ENCODE measurements around the gene ZNF385D. TPM values are rescaled to one million over a fixed set of nuclear protein-coding genes. Genes with fewer than 3 reads are reported as not detected.

ZNF385D gene
- total and polyA plus RNA-seq, 2 of the 13 experiments (the other 11 are each of a cell fraction or from before 2014, with no cell fraction given) = not detected

GRCh38 chr3:21673393-21673792 lies 77.6 kb downstream of the ZNF385D start:
- Histone ChIP-seq H2AFZ (ENCODE audit: low read length) (no peak overlapping the region), H3K36me3 (replicated peaks in 1 of 2; ENCODE audit: control insufficient read depth in 1 of 2, insufficient read depth in 2 of 2, low read length in 2 of 2) (no peaks in the 10 kb centered on the region), H3K9ac (ENCODE audit: insufficient read depth, low read depth, low read length) (no peak overlapping the region), H3K4me1 (ENCODE audit: insufficient read depth, low read length) (no peaks in the 10 kb centered on the region), H3K79me2 (ENCODE audit: insufficient read depth, low read length) (no peaks in the 10 kb centered on the region), H3K9me3 (ENCODE audit: low read length) (no peaks in the 10 kb centered on the region), H3K4me3 (replicated peaks in 1 of 3; ENCODE audit: insufficient read depth in 1 of 3, low read depth in 2 of 3, low read length in 3 of 3) (no peak overlapping the region), H3K27me3 (ENCODE audit: control insufficient read depth in 1 of 2, insufficient read depth in 2 of 2, low read length in 2 of 2) (no peaks in the 10 kb centered on the region), H3K27ac (ENCODE audit: extremely low read length, insufficient read depth, low read length) (no peak overlapping the region), H4K20me1 (ENCODE audit: insufficient read depth, low read length) (no peaks in the 10 kb centered on the region), H3K4me2 (ENCODE audit: low read depth, low read length) (no peak overlapping the region)
- BruUV-seq (replicated peaks) = no TSS peak
- DNase-seq (ENCODE audit: low spot score) (no peak), ATAC-seq (no peak), FAIRE-seq (no peak)
- TF ChIP-seq ZNF441 (CRISPR knock-in tag; IDR thresholded peaks at IDR 0.05; ENCODE audit: borderline replicate concordance) = no peak
- ChIA-PET POLR2A (no interaction called here), CTCF (ENCODE audit: low intra/inter-chr PET ratio, low total read pairs) (no interaction called here)
- intact Hi-C loops (cut with micrococcal nuclease; ENCODE audit: unreplicated experiment) (no loop called here), in situ Hi-C loops (cut with HindIII; ENCODE audit: extremely low pct_ligation_motif_present, low pct_unique_long_range_greater_than_20kb) (no loop called here)
- WGBS (ENCODE audit: low lambda C conversion rate) = 5% methylated on average over 3 of the region's 3 CpGs

DNA sequence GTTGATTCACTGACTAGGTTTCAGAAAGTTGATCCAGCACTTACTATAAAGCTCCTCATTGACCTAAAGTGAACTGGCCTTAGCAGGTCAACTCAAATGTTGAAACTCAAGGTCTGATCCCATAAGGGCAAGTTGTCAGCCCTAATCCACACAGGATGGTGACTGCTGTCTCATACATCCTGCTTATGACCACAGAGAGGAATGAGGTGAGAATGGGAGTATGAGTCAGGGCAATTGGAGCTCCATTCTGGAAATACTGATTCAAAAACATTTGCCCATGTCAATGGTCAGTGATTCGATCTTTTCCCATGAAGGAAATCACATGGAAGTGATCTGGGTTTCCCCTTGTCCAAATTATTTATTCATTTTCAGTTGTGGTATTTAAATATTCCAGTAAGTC lies 78.7 kb downstream of the ZNF385D start:
- intact Hi-C loops (cut with micrococcal nuclease; ENCODE audit: unreplicated experiment) (no loop called here), in situ Hi-C loops (cut with HindIII; ENCODE audit: extremely low pct_ligation_motif_present, low pct_unique_long_range_greater_than_20kb) (no loop called here)
- Histone ChIP-seq H3K9me3 (ENCODE audit: low read length) (no peaks in the 10 kb centered on the region), H3K36me3 (replicated peaks in 1 of 2; ENCODE audit: control insufficient read depth in 1 of 2, insufficient read depth in 2 of 2, low read length in 2 of 2) (no peaks in the 10 kb centered on the region), H3K27ac (ENCODE audit: extremely low read length, insufficient read depth, low read length) (no peak overlapping the region), H3K4me1 (ENCODE audit: insufficient read depth, low read length) (no peaks in the 10 kb centered on the region), H3K79me2 (ENCODE audit: insufficient read depth, low read length) (no peaks in the 10 kb centered on the region), H3K27me3 (ENCODE audit: control insufficient read depth in 1 of 2, insufficient read depth in 2 of 2, low read length in 2 of 2) (no peaks in the 10 kb centered on the region), H2AFZ (ENCODE audit: low read length) (no peak overlapping the region), H3K4me3 (replicated peaks in 1 of 3; ENCODE audit: insufficient read depth in 1 of 3, low read depth in 2 of 3, low read length in 3 of 3) (no peak overlapping the region), H3K9ac (ENCODE audit: insufficient read depth, low read depth, low read length) (no peak overlapping the region), H3K4me2 (ENCODE audit: low read depth, low read length) (no peak overlapping the region), H4K20me1 (ENCODE audit: insufficient read depth, low read length) (no peaks in the 10 kb centered on the region)
- ATAC-seq = no peak
- FAIRE-seq = no peak
- ChIA-PET POLR2A (no interaction called here), CTCF (ENCODE audit: low intra/inter-chr PET ratio, low total read pairs) (no interaction called here)
- DNase-seq (ENCODE audit: low spot score) = no peak
- no TSS peak for BruUV-seq (replicated peaks)
- 0% methylated on average over 1 of the region's 1 CpG for WGBS (ENCODE audit: low lambda C conversion rate)
- TF ChIP-seq ZNF574 (CRISPR knock-in tag; IDR thresholded peaks at IDR 0.05) (no peak), NFE2L2 (IDR thresholded peaks at IDR 0.05; ENCODE audit: low read length) (no peak), ZKSCAN8 (CRISPR knock-in tag; IDR thresholded peaks at IDR 0.05; ENCODE audit: borderline replicate concordance) (no peak), MAFF (IDR thresholded peaks at IDR 0.05; ENCODE audit: low read depth, low read length) (no peak), TBX2 (CRISPR knock-in tag; IDR thresholded peaks at IDR 0.05; ENCODE audit: borderline replicate concordance) (no peak), ZNF75D (CRISPR knock-in tag; IDR thresholded peaks at IDR 0.05; ENCODE audit: borderline replicate concordance) (no peak), ZNF709 (CRISPR knock-in tag; IDR thresholded peaks at IDR 0.05) (no peak), ZNF549 (CRISPR knock-in tag; IDR thresholded peaks at IDR 0.05) (no peak), ZNF775 (CRISPR knock-in tag; IDR thresholded peaks at IDR 0.05; ENCODE audit: borderline replicate concordance) (no peak), ELK4 (CRISPR knock-in tag; IDR thresholded peaks at IDR 0.05; ENCODE audit: borderline replicate concordance) (no peak), TBL1XR1 (IDR thresholded peaks at IDR 0.05; ENCODE audit: borderline replicate concordance, low read length, partially characterized antibody) (no peak), ZBTB39 (CRISPR knock-in tag; IDR thresholded peaks at IDR 0.05) (no peak)

Measured in HepG2 (cell line).